Measurements from ENCODE around the gene GPX2. TPM values are rescaled to one million over a fixed set of nuclear protein-coding genes. Genes with fewer than 3 reads are reported as not detected.

The GPX2 gene
- total RNA-seq, 1 donor from 2014 or later: 77.3 TPM

- peaks cover 29% of the 10 kb centered on the region for H3K4me1 ChIP-seq
- intact Hi-C loops (cut with DNase I): no loop called here
- H3K27me3 ChIP-seq: no peaks in the 10 kb centered on the region
- no peak overlapping the region for H3K27ac ChIP-seq
- no peaks in the 10 kb centered on the region for H3K9me3 ChIP-seq
- TF ChIP-seq POLR2AphosphoS5 (IDR thresholded peaks at IDR 0.05; ENCODE audit: insufficient read depth in 1 of 2, low read depth in 1 of 2) (no peak), POLR2A (IDR thresholded peaks at IDR 0.05) (no peak), CTCF (IDR thresholded peaks at IDR 0.05) (no peak)
- no peak for DNase-seq (ENCODE audit: extremely low spot score in 2 of 2)
- no peak overlapping the region for H3K4me3 ChIP-seq
- no peaks in the 10 kb centered on the region for H3K36me3 ChIP-seq
Measured at GRCh38 chr14:64912261-64912660, 30.3 kb downstream of the GPX2 start.

- H3K9me3 ChIP-seq: no peaks in the 10 kb centered on the region
- no peak overlapping the region for H3K27ac ChIP-seq
- intact Hi-C loops (cut with DNase I): no loop called here
- no peaks in the 10 kb centered on the region for H3K27me3 ChIP-seq
- no peak for DNase-seq (ENCODE audit: extremely low spot score in 2 of 2)
- peaks cover 16% of the 10 kb centered on the region for H3K4me1 ChIP-seq
- no peak for TF ChIP-seq POLR2A (IDR thresholded peaks at IDR 0.05)
- TF ChIP-seq POLR2AphosphoS5 (IDR thresholded peaks at IDR 0.05; ENCODE audit: insufficient read depth in 1 of 2, low read depth in 1 of 2): no peak
- TF ChIP-seq CTCF (IDR thresholded peaks at IDR 0.05): peak in 1 of 3 experiments; percentile 19
- no peaks in the 10 kb centered on the region for H3K36me3 ChIP-seq
- H3K4me3 ChIP-seq: no peak overlapping the region
Measured at GRCh38 chr14:64910847-64911495, 31.6 kb downstream of the GPX2 start.

GRCh38 chr14:64906022-64906421 lies 36.5 kb downstream of the GPX2 start:
- TF ChIP-seq POLR2AphosphoS5 (IDR thresholded peaks at IDR 0.05; ENCODE audit: insufficient read depth in 1 of 2, low read depth in 1 of 2) (no peak), CTCF (IDR thresholded peaks at IDR 0.05) (no peak), POLR2A (IDR thresholded peaks at IDR 0.05) (no peak)
- Histone ChIP-seq H3K27me3 (no peaks in the 10 kb centered on the region), H3K4me1 (peaks cover 4% of the 10 kb centered on the region), H3K4me3 (no peak overlapping the region), H3K9me3 (no peaks in the 10 kb centered on the region), H3K27ac (no peak overlapping the region), H3K36me3 (no peaks in the 10 kb centered on the region)
- intact Hi-C loops (cut with DNase I): no loop called here
- DNase-seq (ENCODE audit: extremely low spot score in 2 of 2): no peak

GRCh38 chr14:64899958-64900357 lies 42.6 kb downstream of the GPX2 start:
- no peaks in the 10 kb centered on the region for H3K27me3 ChIP-seq
- H3K27ac ChIP-seq: no peak overlapping the region
- no peaks in the 10 kb centered on the region for H3K9me3 ChIP-seq
- no peak for DNase-seq (ENCODE audit: extremely low spot score in 2 of 2)
- H3K36me3 ChIP-seq: no peaks in the 10 kb centered on the region
- intact Hi-C loops (cut with DNase I): no loop called here
- TF ChIP-seq POLR2AphosphoS5 (IDR thresholded peaks at IDR 0.05; ENCODE audit: insufficient read depth in 1 of 2, low read depth in 1 of 2): no peak
- no peak for TF ChIP-seq CTCF (IDR thresholded peaks at IDR 0.05)
- no peak for TF ChIP-seq POLR2A (IDR thresholded peaks at IDR 0.05)
- H3K4me1 ChIP-seq: no peaks in the 10 kb centered on the region
- H3K4me3 ChIP-seq: no peak overlapping the region

GRCh38 chr14:64891839-64892375 lies 50.6 kb downstream of the GPX2 start:
- TF ChIP-seq POLR2A (IDR thresholded peaks at IDR 0.05) (no peak), CTCF (IDR thresholded peaks at IDR 0.05) (peak in 2 of 3 experiments; percentile 27 to 36)
- H3K27me3 ChIP-seq: no peaks in the 10 kb centered on the region
- H3K36me3 ChIP-seq: no peaks in the 10 kb centered on the region
- no peak overlapping the region for H3K27ac ChIP-seq
- no peaks in the 10 kb centered on the region for H3K9me3 ChIP-seq
- no peaks in the 10 kb centered on the region for H3K4me1 ChIP-seq
- intact Hi-C loops (cut with DNase I): no loop called here
- DNase-seq (ENCODE audit: extremely low spot score in 2 of 2): no peak
- no peak overlapping the region for H3K4me3 ChIP-seq
